NT2/D1 (cell line): ENCODE measurements around the gene PDE4B.

Source experiments
- YY1 ChIP-seq: IDR thresholded peaks from 2 replicates; pipeline ENCODE4 v1.6.1; 2011; ENCODE audit not compliant: insufficient read length, insufficient read depth
- ZNF274 ChIP-seq: IDR thresholded peaks from 2 replicates; pipeline ENCODE4 v1.6.1; 2011; ENCODE audit warnings: mild to moderate bottlenecking, low read depth, low read length

DNA sequence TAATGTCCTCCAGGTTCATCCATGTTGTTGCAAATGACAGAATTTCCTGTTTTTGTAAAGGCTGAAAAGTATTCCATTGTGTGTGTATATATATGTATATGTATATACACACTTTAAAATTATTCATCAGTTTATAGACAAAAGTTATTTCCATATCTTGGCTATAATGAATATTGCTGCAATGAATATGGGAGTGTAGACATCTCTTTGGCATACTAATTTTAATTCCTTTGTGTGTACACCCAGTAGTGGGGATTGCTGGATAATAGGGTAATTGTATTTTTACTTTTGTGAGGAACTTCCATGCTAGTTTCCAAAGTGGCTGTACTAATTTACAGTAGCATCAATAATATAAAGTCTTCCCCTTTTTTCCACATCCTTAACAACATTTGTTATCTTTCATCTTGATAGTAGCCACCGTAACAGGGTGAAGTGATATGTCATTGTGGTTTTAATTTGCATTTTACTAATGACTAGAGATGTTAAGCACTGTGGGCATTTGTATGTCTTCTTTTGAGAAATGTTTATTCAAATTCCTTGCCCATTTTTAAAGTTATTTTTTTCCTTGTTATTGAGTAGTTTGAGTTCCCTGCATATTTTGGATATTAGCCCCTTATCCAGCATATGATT is 243.0 kb downstream of the PDE4B start:
- no peak for TF ChIP-seq ZNF274
- no peak for TF ChIP-seq YY1
